Dermis blood vessel endothelial cell (primary cell): Measurements from ENCODE around the gene LMTK2. TPM values are rescaled to one million over a fixed set of nuclear protein-coding genes. Genes with fewer than 3 reads are reported as not detected.

ENCODE experiments used
- DNase-seq: peaks from one replicate; pipeline ENCODE4 v3.0.0; 2010
- total RNA-seq: library from RNA; depleted of rRNA; stranded (reverse); fragments of >200 nt; gene quantifications from 2 replicates; pipeline ENCODE4 v1.2.3, GENCODE V29; 2014

The LMTK2 gene
- total RNA-seq, 1 donor from 2014 or later: 10.4 TPM

DNA sequence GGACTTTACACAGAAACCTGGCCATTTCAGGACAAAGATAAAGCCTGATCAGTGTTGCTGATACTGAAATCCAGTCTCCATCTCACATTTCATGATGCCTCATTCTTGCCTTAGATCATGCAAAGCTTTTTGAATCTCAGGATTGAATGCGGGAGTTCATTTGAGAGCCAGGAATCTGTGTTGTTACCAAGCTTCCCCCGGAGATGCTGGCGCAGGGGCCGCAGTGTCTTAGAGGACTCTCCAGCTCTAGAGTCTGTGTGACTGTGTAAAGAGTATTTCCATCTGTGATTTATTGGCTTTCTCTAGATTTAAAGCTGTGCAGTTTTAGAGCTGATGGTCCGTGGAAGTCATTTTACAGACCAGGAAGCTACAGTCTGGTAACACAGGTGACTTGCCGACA, 32.0 kb downstream of the LMTK2 start:
- no peak for DNase-seq

GRCh38 chr7:98142658-98143057, 36.0 kb downstream of the LMTK2 start:
- no peak for DNase-seq

- no peak for DNase-seq
Observed at GRCh38 chr7:98148607-98149006, 41.9 kb downstream of the LMTK2 start.

DNA sequence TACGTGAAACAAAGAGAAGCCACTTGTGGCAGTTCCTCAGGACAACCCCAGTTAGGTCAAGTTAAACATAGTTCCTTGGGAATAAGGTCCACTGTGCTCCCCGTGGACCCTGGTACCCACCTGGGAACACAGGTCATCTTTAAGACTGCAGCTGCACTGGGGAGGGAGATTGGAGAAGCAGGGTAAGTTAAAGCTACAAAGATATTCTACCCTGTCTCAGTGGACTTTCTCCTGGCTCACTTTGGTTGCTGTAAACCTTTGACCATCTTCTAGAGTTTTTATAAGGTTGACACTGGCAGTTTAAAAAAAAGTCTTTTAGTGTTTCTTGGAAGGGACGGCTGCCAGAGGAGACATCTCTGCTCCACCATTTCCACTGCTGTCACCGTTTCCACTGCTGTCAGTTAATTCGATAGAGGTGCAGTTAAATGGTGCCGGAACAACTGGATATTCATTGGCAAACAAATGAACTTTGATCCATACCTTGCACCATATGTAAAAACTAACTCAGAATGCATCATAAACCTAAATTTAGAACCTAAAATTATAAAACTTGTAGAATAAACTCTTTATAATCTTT, 42.5 kb downstream of the LMTK2 start:
- DNase-seq: no peak

DNA sequence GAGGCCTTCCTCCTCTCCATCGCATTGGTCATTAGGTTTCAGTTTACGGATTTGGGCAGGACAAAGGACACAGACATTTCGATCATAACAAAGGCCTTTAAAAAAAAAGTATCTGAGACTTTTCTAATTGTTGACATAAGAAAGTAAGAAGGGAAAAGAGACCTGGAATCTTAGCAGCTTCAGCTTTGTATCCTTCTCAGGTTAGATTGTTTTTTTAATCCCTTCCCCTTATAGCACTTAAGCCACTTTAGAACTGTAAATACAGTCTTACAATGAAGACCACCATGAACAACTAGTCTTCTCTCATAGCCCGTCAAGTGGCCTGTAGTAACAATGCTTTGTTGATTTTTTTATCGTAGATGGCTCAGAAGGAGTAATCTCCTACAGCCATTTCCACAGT, 45.2 kb downstream of the LMTK2 start:
- no peak for DNase-seq

DNA sequence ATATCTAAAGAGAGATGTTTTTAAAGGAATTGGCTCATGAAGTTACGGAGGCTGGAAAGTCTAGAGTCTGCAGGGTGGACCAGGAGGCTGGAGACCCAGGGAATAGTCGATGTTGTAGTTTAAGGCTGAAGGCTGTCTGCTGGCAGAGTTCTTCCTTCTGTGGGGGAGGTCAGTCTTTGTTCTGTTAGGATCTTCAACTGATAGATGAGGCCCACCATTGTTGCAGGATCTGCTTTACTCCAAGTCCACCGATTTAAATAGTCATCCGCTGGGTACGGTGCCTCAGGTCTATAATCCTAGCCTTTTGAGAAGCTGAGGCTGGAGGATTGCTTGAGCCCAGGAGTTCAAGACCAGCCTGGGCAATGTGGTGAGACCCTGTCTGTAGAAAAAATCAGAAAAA, 50.0 kb downstream of the LMTK2 start:
- no peak for DNase-seq

GRCh38 chr7:98157761-98158160, 51.1 kb downstream of the LMTK2 start:
- DNase-seq: no peak

DNA sequence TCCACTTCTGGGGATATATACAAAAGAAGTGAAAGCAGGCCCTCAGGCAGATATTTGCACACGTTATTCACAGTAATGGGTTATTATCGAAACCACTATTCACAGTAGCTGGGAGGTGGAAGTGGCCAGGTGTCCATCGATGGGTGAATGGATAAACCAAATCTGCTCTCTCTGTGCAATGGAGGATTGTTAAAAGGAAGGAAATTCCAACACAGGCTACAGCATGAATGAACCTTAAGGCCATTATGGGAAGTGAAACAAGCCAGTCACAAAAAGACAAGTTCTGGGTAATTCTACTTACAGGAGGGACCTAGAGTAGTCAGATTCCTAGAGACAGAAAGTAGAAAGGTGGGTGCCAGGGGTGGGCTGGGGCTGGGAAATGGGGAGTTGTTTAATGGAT, 56.1 kb downstream of the LMTK2 start:
- DNase-seq: no peak

DNA sequence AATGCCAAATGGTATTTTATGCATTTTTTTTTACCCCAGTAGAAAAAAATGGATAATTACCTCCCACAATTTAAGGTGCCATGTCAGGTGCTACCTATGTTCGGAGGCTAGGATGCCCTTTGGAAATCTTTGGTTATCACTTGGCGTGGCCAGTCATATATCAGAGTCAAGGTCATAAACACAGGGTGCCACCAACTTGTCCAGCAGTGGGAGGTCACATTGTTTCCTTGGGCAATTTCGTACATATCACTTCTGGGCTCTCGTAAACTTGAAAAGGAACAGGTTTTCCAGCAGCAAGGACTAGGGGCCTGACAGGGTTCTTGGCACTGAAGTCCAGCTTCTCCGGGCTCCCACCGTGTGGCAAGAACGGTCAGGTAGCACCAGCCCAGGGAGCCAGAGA, 56.6 kb downstream of the LMTK2 start:
- DNase-seq: no peak

DNA sequence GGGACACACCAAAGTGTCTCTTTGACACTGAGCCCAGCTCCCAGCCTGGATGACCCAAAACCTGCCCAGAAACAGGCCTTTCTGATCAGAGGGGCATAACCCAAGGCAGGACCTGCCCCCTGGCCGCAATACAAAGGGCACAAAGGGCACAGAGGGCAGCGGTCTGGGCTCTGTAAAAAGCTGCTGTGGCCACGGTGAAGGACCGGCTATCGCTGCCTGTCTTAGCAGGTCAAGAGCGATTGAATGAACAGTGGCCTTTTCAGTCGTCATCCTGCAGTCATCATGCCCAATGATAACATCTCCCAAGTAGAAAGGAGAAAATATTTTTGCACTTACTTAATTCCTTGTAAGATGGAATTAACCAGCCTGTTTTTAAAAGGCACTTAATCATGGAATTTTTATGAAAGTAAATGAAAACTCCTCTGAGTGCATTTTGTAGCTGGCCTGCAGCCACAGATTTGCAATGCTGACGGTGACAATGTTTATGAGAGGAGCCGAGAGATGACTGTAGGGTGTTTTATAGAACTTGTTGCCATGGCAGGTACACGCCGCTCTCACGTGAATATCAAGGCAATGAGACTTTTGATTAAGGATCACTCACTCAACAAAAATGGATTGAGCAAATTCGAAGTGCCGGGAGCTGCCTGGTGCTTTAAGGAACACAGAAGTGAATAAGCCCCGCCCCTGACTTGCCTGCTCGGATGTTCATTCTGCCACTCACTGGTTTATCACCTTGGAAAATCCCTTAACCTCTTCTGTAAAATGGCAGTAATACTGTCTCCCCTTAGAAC, 57.2 kb downstream of the LMTK2 start:
- DNase-seq: no peak

- DNase-seq: peak; percentile 65
Observed at GRCh38 chr7:98165827-98166667, 59.4 kb downstream of the LMTK2 start.

- DNase-seq: no peak
Observed at GRCh38 chr7:98166668-98166970, 60.0 kb downstream of the LMTK2 start.

- DNase-seq: no peak
Observed at GRCh38 chr7:98167653-98168052, 61.0 kb downstream of the LMTK2 start.

- DNase-seq: peak; percentile 85
Observed at GRCh38 chr7:98168181-98168903, 61.7 kb downstream of the LMTK2 start.

GRCh38 chr7:98168904-98169621, 62.4 kb downstream of the LMTK2 start:
- DNase-seq: no peak

DNA sequence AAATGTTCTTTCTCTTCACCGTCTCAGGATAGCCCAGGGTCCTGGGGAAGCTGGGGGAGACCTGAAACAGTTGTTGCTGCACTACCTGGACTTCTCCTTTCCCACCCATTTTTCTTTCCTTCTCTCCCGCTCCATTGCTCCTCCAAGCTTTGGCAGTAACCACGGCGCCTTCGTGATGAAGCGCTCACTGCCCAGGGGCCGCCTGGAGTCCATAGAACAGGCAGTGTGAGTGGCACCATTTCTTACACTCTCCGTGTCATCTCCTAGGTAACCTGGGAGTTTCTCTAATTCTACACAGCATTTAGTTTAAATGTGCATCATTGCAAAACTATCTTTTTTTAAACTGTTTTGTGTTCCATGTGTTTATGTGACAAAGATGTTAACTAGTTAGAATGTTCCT, 64.3 kb downstream of the LMTK2 start:
- DNase-seq: no peak

- DNase-seq: no peak
Observed at GRCh38 chr7:98171449-98171848, 64.8 kb downstream of the LMTK2 start.

GRCh38 chr7:98174334-98175259, 67.9 kb downstream of the LMTK2 start:
- no peak for DNase-seq

- DNase-seq: no peak
Observed at GRCh38 chr7:98175260-98175940, 68.7 kb downstream of the LMTK2 start.

DNA sequence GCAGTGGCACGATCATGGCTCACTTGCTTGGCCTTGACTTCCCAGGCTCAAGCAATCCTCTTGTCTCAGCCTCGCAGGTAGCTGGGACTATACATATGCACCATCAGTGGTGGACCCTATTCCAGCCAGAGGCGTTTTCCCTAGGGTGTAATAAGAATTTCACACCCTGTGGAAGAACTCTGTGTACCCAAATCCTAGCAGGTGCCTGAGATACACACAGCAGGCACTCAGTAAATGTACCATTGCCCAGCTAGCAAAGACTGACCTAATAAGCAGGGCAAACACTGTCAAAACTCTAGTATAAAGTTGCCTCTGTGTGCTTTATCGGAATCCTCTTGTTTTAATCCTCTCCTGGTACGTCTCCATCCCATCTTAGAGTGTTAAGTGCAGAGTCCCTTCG, 70.9 kb downstream of the LMTK2 start:
- DNase-seq: no peak

- no peak for DNase-seq
Observed at GRCh38 chr7:98178321-98178720, 71.7 kb downstream of the LMTK2 start.
